Central memory CD4-positive, alpha-beta T cell (primary cell): Measurements from ENCODE around the gene HOXD11.

Experiments used
- DNase-seq: peaks from one replicate; pipeline ENCODE4 v3.0.0; 2022

The HOXD11 gene

DNA sequence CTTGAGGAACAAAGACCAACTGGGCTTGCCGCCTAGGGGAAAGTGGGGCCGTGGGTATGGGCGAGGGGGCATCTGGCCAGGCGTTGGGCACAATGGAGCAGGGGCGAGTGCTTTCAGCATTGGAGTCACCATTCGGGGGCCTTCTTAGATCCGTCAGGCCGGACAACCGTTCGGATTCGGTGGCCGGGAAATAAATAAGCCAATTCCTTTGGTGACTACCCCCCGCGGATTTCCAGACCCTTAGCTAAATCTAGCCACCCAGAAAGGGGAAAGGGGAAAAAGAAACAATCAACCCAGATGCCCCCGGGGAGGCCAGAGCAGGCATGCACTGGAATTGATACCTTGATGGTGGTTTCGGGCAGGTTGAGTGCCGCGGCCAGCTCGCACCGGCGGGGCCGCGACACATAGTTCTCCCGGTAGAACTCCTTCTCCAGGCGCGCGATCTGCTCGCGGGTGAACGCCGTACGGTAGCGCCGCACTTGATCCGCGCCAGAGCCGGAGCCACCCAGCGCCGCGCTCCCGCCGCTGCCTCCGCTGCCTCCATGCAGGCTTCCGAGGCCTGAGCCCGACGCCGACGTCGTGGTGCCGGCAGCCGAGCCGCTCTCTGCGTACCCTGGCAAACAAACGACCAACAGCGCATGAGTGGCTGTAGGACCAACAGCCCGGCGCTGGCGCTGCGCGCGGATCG is 25.1 kb upstream of the HOXD11 start:
- DNase-seq, result no peak

DNA sequence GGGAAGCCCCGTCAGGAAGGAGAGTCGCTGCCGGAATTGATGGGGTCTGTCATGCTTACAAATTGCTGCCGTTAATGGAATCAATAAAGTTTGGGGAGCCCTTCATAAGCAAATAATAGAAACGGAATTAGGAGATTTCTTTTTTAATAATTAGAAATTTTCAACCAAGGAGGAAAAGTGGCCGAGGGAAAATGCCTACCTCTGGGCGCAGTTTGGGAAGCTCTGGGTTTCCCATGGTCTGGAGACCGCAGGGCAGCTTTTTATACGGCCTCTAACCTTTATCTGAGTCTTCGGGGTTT is 24.6 kb upstream of the HOXD11 start:
- no peak for DNase-seq

DNA sequence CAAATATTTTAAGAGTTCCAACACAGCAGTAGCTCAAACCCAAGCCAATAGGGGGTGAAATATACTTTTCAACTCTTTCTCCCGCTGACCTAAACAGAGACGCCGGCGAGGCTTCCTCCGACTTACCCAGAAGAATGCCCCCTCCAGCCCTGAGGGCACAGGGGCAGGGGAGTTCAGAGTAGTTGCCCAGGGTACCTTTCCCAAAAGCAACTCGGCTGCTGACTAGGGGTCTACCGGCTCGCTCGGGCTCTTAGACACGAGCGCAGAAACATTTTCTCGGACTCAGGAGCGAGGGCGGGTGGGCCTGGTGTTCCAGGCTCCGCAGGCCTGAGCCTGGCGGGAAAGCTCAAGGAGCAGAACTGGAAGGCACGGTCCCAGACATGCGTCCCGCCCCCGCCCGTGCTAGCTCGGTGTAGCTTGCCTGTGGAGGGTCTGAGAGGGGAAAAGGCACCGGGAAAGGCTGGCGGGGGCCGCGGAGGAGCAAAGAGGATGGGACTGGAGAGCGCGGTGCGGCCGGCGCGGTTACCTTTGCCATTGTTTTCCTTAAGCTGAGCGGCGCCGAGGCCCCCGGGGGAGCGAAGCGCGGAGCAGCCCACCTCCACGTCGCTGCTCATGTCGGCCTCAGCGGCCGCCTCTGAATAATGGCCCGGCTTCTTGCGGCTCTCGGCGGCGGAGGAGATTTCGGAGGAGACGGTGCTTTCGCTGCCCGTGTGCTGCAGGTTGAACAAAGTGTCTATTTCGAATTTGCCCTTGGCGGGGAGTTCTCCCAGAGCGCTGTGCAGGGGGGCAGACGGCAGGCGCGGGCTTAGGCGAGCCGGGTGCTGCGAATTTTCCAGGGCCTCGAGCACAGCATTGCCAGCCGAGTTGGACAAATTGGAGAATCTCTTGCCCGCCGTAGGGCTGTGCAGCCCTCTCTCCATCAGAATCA is 24.0 kb upstream of the HOXD11 start:
- no peak for DNase-seq

GRCh38 chr2:176083796-176084261 is 23.3 kb upstream of the HOXD11 start, which contains the start of gene EVX2:
Gene EVX2 (minus strand): TSS chr2:176083962. CDS start chr2:176083776, 186 bp downstream.
- DNase-seq, result no peak

GRCh38 chr2:176084611-176085119 is 22.4 kb upstream of the HOXD11 start:
- DNase-seq, result no peak

- DNase-seq, result no peak
Measured at GRCh38 chr2:176085120-176085788, 21.8 kb upstream of the HOXD11 start.

DNA sequence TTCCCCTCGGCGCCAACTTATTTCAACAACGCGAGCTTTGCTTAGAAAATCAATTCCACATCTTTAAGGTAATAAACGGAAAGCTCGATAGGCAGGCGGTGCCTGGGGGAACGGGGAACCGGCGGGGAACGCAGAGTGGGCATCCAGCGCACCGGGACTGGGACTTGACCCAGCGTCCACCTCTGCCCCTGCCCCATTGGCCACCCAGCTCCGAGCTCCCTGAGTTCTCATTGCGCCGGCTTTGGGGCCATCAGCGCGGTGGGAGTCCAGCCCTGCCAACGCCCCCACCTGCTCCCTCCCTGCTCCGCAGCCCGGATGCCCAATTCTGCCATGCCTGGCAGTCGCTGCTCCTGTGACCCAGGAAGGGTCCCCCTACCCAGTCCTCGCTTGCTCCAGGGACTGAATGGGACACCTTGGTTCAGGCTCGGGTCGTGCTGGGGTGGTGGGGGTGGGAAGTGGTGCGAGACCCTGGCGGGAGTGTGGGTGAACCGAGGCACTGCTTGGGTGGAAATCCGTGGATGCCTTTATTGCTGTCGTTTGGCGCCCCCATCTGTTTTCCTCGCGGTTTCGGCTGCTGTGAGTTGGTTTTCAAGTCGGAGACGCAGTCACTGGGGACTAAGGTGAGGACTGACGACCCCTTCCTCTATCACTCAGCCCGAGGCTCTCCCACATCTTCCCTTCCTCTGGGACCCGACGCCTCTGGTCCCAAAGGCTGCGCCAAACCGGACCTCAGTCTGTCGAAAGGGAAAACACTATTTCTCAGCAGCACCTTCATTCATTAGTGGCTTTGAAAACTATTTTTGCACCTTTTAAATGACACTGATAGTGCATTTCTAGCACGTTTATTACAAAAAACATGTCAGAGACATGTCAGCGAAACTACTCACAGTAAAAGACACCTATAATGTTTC is 21.0 kb upstream of the HOXD11 start:
- DNase-seq, result no peak

DNA sequence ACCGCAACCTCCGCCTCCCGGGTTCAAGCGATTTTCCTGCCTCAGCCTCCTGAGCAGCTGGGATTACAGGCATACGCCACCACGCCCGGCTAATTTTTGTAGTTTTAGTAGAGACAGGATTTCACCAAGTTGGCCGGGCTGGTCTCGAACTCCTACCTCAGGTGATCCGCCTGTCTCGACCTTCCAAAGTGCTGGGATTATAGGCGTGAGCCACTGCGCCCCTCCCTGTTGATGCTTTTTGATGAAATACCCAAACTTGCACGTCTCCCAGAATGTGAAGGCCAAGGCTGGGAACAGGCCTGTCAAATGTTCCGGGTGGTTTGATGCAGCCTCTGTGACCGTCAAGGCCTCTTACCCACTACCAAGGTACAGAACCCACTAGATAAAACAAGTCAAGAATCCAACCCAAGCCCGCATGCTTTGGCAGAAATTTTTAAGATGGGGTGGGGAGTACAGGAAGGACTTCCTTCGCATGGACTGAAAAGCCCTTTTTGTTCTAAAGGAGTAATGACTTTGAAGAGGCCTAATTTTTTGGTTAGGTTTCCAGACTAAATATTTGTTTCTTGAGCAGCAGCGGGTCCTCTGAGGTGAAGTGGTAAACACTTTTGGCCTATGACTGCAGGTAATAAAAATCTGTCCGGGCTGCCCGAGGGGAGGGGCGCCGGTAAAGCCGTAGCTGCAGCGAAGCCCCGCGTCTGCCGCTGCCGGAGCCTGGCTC is 19.6 kb upstream of the HOXD11 start:
- DNase-seq, result no peak

GRCh38 chr2:176088048-176088936 is 18.8 kb upstream of the HOXD11 start:
- DNase-seq, result no peak

DNA sequence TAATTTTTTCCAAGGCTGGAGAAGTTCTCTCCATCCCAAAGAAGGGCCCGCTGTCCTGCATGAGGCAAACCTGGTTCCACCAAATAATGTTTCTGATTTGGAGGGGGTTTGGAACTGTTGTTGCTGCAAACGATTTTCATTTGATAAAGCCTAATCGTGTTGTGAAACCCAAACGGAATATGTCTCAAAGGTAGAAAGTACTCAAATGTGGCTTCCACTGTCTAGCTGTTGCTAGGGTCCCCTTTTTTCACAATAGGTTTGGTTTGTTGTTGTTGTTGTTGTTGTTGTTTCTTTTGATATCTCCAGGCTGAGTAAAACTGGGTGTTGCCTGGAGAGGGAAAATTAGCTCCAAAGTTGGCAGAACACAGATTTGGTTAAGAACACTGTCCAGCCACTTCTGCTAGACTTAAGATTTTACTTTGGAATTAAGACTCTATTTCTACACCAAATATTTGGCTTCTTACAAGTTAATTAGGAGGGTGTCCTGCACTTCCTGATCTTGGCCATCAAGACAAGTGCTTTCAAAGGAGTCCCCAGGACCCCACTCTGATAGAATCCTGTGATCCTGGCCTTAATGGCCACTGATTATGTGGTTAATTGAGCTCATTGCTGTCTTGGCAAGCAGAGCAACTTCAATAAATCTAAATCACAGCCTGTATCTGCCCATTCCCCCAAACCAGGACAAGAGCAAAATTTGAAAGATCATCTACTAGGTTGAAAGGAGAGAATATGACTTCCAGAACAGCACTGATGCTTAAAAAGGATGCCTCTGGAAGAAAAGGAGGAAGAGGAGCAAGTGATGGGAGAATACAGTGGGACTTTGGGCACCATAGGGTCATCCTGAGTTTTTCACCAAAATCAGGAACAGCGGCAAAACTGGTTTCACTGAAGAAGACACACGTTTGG is 17.9 kb upstream of the HOXD11 start:
- DNase-seq, result no peak

DNA sequence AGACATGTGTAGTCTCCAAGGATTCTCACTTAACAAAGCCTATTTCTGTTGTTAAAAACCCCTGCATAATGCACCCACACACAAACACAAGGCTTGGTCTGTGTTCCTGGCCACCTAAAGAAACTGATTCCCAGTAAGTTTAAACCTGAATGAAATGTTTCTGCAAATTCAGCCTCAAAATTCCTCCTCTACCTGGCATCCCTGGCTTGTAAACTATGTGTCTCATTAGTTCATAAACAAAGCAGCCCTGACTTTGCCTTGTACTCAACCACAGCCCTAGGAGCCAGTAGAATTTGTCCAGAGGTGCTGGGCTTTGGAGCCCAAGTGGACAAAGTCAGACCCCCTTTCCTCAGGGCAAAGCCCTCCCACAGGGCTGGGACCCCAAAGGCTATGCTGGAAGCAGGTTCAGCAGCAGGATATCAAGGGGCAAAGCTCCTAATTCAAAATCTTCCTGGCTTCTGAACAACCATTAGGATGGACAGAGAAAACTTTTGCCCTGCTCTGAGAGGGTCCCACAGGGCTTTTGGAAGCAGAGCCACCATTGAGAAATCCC is 17.2 kb upstream of the HOXD11 start:
- DNase-seq, result no peak

- no peak for DNase-seq
Measured at GRCh38 chr2:176090862-176091261, 16.2 kb upstream of the HOXD11 start.

- no peak for DNase-seq
Measured at GRCh38 chr2:176091329-176092258, 15.5 kb upstream of the HOXD11 start.

GRCh38 chr2:176092270-176093144 is 14.6 kb upstream of the HOXD11 start, which contains the start of gene HOXD13:
Gene HOXD13 (plus strand): TSS chr2:176092721. CDS start chr2:176092891, 170 bp downstream.
- no peak for DNase-seq

DNA sequence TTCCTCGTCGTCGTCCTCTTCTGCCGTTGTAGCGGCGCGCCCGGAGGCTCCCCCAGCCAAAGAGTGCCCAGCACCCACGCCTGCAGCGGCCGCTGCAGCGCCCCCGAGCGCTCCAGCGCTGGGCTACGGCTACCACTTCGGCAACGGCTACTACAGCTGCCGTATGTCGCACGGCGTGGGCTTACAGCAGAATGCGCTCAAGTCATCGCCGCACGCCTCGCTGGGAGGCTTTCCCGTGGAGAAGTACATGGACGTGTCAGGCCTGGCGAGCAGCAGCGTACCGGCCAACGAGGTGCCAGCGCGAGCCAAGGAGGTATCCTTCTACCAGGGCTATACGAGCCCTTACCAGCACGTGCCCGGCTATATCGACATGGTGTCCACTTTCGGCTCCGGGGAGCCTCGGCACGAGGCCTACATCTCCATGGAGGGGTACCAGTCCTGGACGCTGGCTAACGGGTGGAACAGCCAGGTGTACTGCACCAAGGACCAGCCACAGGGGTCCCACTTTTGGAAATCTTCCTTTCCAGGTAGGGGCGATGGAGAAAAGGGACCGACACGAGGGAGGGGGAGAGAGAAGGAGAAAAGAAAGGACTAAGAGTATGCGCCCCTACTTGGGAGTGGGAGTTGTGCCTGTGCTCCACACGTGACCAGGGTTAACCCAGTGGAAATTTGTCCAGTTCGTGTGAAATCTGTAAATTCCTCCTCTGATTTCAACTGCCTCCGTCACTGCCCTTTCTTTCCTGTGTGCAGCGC is 13.8 kb upstream of the HOXD11 start:
- no peak for DNase-seq

DNA sequence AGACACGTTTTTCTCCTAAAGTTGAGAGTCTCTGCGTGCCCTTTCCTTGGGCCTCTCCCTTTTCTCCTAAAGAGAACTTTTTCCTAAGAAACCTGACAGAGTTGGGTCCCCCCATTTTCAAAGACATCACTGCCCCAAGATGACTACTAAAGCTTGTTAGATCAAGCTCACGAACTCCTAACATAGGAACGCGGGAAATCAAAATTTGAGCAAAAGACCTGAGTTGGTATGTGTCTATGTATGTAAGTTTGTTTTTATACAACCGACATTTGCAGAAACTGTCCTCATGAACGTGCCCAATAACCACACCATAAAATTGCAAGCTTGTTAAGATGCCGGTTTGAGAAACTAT is 13.2 kb upstream of the HOXD11 start:
- DNase-seq, result no peak
